Subcutaneous adipose tissue (tissue), 4 donors: ENCODE data around the gene RASGRF1. TPM values are rescaled to one million over a fixed set of nuclear protein-coding genes. Genes with fewer than 3 reads are reported as not detected.

Source experiments
- total RNA-seq, 4 donors: library from RNA; depleted of rRNA; stranded (reverse); fragments of >200 nt; gene quantifications; one replicate each; pipeline ENCODE4 v1.1.0, GENCODE V29; 2016
- TF ChIP-seq, protein P1 (sequence below): fragments of 450-650 bp; IDR thresholded peaks from one replicate; pipeline ENCODE4 v1.5.1; 2016; ENCODE audit warnings: low read depth, mild to moderate bottlenecking, control low read depth, antibody characterized with exemption, moderate library complexity

Gene RASGRF1
- total RNA-seq, 4 donors from 2014 or later: under 0.01 to 1.7 (median 0.22) TPM; not detected in 1

DNA sequence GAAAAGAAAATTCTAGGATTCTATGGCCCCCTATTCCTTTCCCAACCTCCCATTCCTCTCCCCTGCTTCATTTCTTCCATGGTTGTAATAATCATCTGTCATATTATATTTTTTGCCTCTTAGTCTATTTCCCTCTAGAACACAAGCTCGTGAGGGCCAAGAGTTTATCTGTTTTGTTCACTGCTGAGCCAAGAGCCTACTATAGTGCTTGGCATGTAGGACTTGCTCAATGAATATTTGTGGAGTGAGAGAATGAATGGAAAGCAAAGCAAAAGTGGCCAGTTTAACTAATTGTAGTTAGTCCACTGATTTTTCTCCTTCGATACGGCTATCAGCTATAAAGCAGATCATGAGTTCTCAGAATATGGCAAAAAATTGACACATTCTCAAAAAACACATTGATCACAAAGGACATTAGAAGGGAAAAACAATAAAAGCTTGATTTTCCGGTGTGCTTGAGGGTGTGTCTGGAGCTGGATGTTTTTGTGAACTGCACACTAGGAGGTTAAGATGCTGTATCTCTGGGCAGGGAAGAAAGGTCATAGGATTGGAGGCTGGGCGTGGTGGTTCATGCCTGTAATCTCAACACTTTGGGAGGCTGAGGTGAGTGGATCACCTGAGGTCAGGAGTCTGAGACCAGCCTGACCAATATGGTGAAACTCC is 120.8 kb downstream of the RASGRF1 start:
- TF ChIP-seq, protein P1, sequence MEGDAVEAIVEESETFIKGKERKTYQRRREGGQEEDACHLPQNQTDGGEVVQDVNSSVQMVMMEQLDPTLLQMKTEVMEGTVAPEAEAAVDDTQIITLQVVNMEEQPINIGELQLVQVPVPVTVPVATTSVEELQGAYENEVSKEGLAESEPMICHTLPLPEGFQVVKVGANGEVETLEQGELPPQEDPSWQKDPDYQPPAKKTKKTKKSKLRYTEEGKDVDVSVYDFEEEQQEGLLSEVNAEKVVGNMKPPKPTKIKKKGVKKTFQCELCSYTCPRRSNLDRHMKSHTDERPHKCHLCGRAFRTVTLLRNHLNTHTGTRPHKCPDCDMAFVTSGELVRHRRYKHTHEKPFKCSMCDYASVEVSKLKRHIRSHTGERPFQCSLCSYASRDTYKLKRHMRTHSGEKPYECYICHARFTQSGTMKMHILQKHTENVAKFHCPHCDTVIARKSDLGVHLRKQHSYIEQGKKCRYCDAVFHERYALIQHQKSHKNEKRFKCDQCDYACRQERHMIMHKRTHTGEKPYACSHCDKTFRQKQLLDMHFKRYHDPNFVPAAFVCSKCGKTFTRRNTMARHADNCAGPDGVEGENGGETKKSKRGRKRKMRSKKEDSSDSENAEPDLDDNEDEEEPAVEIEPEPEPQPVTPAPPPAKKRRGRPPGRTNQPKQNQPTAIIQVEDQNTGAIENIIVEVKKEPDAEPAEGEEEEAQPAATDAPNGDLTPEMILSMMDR: no peak

DNA sequence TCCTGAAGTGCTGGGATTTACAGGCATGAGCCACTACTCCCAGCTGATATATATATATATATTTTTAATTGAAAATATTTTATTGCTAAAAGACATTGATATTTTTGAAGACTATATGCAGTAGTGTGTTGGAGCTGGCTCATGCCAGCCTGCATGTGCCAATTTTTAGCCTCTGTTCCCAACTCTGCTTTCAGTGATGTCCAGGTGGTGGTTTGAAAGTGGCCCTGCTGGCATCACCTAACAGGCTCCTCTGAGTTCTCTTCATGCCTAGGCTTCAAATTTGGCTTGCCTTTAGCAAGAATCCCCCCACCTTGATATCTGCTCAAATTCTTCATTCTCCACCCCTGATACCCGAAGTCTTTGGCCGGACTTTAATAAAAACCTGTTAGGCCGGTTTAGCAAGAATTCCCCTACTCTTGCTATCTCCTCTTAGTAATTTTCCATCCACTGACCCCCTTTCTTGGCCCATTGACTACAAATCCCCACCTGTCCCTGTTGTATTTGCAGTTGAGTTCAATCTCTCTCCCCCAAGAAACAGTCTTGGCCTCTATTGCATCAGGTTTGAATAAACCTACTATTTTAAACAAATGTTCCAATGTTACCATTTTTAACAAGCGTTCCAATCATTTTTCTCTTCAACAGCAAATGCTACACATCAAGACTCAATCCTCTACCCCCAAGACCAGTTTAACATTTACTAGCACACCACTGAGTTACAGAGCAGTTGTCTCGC is 121.9 kb downstream of the RASGRF1 start:
- TF ChIP-seq, protein P1: no peak

DNA sequence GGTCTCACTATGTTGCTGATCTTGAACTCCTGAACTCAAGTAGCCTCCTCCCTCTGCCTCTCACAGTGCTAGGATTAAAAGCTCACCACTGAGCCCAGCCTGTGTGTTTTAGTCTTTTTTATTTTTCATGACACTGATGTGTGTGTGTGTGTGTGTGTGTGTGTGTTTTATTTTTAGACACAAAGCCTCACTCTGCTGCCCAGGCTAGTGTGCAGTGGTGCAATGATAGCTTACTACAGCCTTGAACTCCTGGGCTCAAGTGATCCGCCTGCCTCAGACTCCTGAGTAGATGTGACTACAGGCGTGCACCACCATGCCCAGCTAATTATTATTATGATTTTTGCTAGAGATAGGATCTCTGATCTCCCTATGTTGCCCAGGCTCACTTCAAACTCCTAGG is 122.5 kb downstream of the RASGRF1 start:
- TF ChIP-seq, protein P1: no peak

DNA sequence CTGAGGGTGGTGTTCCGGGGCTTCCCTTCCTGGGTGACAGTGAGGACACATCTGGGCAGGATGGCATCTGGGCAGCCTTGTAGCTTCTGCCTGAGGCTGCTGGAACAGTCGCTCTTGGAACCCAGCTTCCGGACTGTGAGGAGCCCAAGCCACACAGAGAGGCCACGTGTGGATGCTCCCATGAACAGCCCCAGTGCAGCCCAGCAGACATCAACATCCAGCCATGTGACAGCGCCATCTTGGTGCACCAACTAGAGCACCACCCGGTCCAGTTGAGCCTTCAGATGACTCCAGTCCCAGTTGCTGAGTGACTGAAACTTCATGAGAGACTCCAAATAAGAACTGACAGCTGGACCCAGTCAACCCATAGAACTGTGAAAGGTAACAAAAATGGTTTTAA is 130.3 kb downstream of the RASGRF1 start:
- TF ChIP-seq, protein P1: no peak

DNA sequence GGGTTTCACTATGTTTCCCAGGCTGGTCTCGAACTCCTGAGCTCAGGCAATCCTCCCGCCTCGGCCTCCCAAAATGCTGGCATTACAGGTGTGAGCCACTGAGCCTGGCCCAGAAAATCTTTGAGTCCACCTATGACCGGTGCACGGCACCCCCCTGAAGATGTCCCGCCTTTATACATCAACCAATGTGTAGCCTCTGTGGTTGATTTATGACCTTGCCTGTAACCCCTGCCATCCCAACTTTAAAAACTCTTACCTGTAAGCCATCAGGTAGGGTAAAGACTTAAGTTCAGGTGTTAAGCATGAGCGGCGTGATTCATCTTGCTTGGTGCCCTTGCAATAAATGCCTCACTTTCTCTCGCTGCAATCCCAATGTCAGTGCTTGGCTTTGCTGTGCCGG is 131.2 kb downstream of the RASGRF1 start:
- TF ChIP-seq, protein P1: no peak

DNA sequence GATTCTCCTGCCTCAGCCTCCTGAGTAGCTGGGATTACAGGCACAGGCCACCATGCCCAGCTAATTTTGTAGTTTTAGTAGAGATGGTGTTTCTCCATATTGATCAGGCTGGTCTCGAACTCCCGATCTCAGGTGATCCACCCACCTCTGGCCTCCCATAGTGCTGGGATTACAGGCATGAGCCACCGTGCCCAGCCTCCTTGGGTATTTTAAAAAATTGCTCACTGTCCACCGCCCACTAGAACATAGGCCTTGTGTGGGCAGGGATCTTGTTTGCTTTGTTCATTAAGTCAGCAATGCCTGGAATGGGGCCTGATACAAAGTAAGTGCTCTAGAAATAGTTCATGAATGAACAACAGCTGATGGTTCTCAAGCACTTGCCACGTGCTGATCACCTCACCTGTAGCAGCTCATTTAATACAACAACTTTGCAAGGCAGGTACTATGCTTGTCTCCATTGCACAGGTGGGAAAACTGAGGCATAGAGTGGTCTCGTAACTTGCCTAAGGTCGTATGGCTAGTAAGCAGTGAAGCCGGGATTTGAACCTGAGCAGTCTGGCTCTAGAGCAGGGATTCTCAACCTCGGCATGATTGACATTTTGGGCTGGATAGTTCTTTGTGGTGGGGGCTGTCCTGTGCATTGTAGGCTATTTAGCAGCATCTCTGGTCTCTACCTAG is 133.0 kb downstream of the RASGRF1 start:
- TF ChIP-seq, protein P1: no peak

DNA sequence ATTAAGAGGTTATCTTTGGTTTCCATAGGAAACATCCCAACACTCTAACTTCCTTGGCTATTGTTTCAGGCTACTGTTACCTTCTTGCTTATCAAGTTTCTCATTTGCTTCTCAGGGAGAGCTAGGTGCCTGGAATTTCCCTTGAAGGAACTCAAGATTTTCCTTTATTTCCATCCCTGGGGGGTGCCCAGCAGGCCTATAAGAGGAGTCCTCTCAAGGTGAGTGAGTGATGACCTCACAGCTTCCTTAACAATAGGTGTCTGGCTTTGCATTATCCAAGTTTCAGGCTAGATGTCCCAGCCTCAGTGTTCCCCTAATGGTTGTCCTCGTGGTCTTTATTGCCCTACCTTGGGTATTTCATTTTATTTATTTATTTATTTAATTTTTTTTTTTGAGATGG is 133.6 kb downstream of the RASGRF1 start:
- TF ChIP-seq, protein P1: no peak
